ENCODE data around the gene KIF1A.
"Not testable (repeated sequence)": the region's sequence is repeated elsewhere in the genome, so short reads cannot be mapped to it uniquely, and the experiment has no call there.

Gene KIF1A

DNA sequence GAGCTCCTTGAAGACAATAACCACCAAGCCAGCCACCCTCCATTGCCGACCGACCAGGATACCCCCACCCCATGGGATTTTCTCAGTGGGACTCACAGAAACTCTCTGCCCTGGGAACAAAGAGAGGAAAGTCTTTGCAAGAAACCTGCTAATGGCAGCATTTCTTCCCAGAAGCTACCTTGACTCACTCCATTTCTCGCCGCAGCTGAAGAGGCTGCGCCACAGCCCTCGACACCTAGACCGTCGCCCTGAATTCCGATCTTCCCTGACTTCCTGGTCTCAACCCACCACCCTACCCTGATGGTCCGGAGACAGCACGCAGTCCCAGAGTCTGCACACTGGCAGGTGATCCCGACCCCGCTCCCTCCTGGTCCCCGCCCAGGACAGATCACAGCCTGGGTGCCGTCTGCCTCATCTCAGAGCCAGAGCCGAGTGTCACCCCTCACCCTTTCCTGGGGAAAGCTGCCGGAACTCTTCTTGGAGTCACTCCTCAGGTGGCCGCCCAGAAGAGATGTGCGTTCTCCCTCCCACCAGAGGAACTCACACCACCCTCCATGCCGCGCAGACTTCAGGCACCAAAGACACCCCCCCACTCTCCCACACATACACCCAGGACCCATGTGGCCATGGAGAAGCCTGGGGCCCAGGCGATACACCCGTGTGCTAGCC is 103.8 kb downstream of the KIF1A start:
- DNase-seq: no peak

- DNase-seq: no peak
Observed at GRCh38 chr2:240714747-240715725, 105.0 kb downstream of the KIF1A start.

DNA sequence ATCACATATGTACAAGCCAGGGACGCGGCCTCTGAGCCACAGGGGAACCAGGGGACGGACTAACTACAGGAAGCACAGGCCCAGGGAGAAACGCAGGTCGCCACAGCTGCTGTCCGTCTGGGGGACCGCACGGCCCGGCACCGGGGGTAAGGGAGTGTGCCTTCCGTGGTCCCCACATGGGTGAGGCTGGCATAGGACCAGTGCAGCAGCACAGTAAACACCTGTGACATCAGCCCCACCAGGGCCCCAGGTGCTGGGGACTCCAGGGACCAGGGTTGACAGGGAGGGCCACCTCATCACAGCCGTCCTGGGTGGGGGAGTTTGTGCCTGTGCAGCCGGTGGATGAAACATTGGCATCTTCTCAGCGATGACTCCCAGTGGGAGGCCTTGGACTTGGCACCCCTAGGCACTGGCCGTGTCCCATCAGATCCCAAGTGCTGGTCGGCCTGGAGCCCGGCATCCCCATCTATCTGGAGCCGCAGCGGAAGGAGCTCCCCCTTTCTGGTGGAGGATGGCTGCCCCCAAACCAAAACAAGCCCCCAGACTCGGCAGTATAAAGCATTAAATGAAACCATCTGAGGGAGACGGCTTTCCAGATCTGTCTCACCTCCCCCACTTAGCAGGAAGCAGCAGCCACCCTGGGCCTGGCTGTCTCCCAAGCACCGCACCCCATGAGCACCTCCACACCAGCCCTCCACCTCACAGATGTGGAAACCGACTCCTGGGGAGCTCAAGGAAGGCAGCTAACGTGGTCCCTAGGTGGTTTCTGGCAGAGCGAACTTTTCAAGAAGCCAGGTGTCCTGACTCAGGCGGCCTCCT is 105.9 kb downstream of the KIF1A start:
- DNase-seq: no peak

DNA sequence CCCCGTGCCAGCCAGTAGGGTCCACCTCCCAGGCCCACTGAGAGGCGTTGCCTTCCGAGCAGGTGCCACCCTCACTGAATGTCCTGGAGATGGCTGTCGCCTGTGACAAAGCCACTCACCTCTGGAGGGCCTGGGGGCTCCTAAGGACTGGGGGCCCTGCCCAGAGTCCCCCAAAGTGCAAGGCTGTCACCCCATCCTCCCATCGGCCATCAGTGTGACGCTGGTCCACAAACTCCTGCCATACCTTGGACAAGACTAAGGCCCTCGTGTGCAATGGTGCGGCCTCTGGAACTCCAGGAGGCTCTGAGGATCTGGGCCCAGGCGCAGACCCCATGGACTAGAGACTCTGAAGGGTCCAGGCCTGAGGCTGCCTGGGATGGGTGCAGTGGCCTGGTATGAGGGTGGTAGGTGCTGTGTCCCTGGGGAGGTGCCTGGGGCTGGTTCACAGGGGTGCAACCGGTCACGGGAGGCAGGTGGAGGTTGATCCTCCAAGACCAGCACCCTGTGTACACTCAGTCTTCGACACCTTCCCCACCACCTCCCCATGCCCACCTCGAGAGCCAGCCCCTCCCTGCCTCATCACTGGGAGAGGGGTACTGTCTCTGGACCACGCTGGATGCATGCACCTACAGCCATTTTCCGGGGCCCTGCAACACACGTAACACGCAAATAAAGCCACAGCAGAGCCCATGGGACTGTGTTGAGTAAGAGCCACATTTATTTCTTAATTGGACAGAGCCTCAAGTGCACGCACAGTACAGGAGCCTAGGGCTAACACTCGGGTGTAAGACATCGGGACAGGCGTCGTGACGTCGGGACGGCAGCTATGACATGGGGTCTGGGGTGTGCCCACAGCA is 106.7 kb downstream of the KIF1A start:
- DNase-seq: no peak

- DNase-seq: no peak
Observed at GRCh38 chr2:240712121-240712520, 107.9 kb downstream of the KIF1A start.

DNA sequence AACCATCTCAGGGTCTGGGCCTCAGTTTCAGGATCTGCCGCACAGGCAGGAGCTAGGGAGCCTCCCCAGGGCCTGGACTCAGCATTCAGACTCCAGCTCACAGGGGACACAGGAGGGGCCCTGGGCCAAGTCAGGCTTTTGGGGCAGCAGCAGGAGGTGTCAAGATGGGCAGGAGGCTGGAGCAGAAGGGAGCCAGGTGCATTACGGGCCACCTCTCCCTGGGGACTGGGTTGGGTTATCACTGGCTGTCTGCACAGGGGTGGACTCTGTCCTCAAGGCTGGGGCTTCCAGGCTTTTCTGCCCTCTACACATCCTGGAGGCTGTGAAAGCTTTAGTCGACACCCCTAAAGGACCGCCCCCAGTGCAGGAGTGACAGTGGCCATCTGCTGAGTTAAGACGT is 108.3 kb downstream of the KIF1A start:
- no peak for DNase-seq

DNA sequence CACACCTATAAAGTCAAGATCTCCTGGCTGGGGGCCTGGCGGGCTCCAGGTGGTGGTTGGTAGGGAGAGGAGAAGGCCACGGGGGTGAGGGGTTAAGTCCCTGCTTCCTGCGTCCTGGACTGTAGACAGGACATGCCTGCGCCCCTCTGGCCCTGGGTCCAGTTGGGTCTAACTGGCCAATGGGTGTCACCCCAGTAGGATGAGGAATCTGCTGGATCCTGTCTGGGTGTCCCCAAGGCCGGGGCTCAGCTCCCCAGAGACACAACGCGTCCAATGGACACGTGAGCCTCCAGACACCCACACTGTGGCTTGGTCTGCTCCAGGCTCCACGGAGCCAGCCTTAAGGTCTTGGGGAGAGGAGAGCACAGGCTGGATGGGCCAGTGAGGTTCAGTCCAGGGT is 108.7 kb downstream of the KIF1A start:
- DNase-seq: no peak

- no peak for DNase-seq
Observed at GRCh38 chr2:240708457-240708856, 111.6 kb downstream of the KIF1A start.

DNA sequence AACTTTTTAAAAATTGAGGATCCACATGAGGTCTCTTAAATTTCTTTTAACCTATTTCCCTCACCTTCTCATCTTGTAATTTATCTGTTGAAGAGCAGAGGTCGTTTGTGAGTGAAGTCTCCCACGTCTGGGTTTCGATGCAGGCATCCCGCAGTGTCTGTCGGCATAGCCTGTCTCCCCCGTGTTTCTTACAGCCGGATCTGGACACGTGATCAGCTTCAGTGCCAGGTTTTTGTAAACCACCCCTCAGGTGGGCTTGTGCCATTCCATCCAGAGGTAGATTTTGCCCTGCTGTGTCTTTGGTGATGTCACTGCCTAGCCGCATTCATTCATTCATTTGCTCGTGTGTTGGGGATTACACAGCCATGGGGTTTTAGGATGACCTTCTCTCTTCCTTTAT is 112.2 kb downstream of the KIF1A start:
- DNase-seq: no peak

DNA sequence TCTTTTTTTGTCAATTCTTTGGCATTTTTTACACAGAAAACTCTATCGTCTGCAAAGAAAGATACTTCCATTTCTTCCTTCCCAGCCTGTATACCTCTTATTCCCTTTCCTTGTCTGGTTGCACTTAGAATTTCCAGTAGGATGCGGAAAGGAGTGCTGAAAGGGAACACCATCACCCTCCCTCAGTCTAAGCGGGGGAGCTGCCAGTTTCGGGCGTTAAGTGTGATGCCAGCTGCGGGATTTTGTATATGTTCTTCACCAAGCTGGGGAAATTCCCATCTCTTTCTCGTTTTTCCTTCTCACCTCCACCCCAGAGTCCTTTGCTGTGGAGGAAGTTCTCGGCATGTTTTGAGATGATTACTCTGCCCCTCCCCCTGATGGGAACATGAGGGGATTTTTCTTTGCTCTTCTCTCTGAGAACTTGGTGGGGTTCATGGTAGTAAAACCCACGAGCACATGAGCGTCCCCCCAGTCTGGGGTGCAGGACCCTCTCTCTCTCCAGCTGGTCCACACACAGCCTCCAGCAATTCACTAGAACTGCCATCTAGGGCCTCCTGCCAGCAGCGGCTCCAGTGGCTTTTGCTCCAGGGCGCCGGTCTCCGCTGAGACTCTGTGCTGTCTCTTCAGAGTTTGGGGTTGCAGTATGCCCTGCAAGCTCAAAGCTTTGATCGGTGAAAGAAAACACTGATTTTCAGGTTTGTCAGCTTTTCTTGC is 112.8 kb downstream of the KIF1A start:
- DNase-seq: no peak

- DNase-seq: no peak
Observed at GRCh38 chr2:240705204-240705791, 114.7 kb downstream of the KIF1A start.

DNA sequence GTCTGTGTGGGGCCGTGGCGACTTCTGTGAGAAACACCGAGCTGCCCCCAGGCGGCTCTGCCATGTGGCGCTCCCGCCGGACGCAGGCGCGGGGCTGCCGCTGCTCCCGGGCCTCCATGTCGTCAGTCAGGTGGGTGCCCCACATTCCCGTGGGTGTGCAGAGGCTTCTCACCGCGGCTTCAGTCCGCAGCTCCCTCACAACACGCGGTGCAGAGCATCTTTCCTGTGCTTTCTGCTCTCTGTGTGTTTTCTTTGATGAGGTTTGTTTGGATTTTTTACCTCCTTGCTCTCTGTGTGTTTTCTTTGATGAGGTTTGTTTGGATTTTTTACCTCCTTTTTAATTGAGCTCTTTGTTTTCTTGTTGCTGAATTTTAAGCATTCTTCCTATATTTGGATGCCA is 115.4 kb downstream of the KIF1A start:
- no peak for DNase-seq

- no peak for DNase-seq
Observed at GRCh38 chr2:240703417-240704341, 116.3 kb downstream of the KIF1A start.

DNA sequence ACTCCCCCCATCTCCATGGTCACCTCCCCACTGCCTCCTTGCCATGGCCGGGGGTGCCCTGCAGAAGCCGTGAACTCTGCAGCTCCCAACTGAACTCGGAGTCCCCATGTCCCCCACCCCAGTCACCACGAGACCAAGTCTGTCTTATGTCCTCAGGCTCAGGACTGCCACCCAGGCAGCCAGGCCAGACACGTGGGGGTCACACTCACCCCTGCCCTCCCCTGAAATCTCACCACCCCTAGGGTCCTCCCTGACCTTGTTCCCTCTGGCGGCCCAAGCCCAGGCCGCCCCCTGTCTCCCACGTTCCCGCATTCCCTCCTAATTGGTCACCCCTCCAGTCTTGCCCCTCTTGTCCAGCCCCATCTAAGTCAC is 117.4 kb downstream of the KIF1A start:
- no peak for DNase-seq

DNA sequence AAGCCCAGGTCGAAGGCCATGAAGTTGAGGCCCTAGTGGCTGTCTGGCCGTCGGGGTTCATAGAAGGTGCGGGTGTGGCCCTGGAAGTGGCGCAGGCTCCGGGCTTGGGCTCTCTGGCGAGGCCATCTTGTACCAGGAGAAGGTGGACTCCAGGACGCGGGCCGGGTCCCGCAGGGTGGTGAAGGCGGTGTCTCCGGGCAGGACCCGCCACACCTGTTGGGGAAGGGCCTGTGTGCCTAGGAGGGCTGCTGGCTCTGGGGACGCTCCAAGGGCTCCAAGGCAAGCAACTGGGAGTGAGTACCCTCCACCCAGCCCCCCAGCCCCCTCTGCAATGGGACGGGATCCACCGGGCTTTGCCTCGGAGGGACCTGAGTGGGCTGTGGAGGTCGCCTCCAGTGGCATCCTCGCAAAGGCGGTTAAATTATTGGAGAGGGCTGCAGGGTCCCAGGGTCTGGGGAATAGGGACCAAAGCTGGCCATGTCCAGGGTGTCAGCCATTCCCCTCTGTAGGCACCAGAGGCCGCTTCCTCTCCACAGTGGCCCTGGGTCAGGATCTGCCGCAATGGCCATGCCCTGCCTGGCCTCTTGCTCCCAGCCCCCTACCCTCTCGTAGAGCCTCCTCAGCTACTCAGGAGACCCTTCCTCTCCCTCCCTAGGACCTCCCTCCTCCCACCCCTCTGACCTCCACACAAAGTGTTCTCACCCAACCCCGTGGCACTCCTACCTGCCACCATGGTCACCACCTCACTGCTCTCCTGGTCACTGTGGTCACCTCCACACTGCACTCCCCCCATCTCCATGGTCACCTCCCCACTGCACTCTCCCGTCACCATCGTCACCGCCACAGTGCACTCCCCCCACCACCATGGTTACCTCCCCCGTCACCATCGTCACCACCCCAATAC is 118.0 kb downstream of the KIF1A start:
- DNase-seq: no peak

DNA sequence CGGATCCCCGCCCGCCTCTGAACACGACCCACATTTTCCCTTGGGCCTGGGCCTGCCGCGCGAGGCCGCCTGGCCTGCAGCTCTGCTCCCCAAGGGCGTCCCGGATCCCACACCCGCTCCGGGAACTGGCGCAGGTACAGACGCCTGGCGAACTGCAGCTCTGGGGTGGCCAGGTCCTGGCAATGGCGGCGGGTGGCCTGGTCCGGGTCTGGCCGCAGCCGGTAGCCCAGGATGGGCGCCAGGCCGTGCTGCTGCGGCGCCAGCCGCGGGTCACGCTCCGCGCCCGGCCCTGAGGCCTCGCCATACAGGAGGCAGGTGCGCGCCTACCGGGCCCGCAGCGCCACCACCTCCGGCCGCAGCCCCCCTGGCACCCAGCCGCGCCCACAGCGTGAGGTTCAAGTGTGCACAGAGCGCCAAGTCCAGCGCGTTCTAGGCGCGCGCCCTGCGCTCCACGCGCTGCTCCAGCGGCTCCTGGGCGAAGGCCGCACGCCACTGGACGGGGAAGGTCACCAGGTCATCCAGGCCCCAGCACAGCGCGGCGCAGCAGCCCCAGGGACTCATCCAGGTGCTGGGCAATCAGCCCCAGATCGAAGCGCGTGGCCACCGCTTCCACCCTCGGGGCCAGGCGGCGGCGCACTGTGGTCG is 118.8 kb downstream of the KIF1A start:
- no peak for DNase-seq

- DNase-seq: not testable (repeated sequence)
Observed at GRCh38 chr2:240700616-240701015, 119.4 kb downstream of the KIF1A start.

DNA sequence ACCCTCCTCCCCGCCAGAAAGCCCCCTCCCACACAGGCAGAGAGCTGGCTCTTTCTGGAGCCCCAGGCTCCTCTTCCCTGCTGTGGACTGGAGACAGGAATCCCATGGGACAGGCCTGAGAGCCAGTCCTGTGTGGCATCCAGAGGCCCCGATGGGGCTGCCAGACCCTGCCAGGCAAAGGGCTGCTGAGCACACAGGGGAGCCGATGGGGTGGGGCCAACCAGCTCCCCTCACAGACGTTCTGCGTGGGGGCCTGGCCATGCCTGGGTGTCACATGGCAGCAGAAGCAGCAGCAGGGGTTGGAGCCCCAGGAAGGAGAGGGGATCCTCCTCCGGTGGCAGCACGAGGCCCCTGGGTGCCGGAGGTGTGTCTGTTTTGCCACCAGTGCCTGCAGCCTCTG is 120.2 kb downstream of the KIF1A start:
- not testable (repeated sequence) for DNase-seq
